Cortex of kidney (tissue), 1 donor: ENCODE results near the gene SLC39A12.
"Not testable (repeated sequence)": the region's sequence is repeated elsewhere in the genome, so short reads cannot be mapped to it uniquely, and the experiment has no call there.

ENCODE experiments used
- DNase-seq: peaks from one replicate; lab custom pipeline; 2025; lab: John Stamatoyannopoulos, UW

The SLC39A12 gene

GRCh38 chr10:17951868-17952371 is at the start of gene SLC39A12:
Gene SLC39A12 (plus strand): TSS chr10:17951918. CDS start chr10:17953277, 1,359 bp downstream.
- no peak for DNase-seq

- DNase-seq = no peak
Measured at GRCh38 chr10:17904564-17904963, 47.2 kb upstream of the SLC39A12 start.

- no peak for DNase-seq
Measured at GRCh38 chr10:17905491-17905890, 46.2 kb upstream of the SLC39A12 start.

GRCh38 chr10:17906002-17906401 is 45.7 kb upstream of the SLC39A12 start:
- no peak for DNase-seq

- DNase-seq = no peak
Measured at GRCh38 chr10:17907641-17908040, 44.1 kb upstream of the SLC39A12 start.

GRCh38 chr10:17910125-17910789 is 41.5 kb upstream of the SLC39A12 start:
- no peak for DNase-seq

GRCh38 chr10:17912754-17913153 is 39.0 kb upstream of the SLC39A12 start:
- DNase-seq = no peak

- no peak for DNase-seq
Measured at GRCh38 chr10:17913604-17914003, 38.1 kb upstream of the SLC39A12 start.

- DNase-seq = no peak
Measured at GRCh38 chr10:17914169-17915045, 37.3 kb upstream of the SLC39A12 start.

GRCh38 chr10:17915181-17915580 is 36.5 kb upstream of the SLC39A12 start:
- no peak for DNase-seq

GRCh38 chr10:17918187-17918903 is 33.4 kb upstream of the SLC39A12 start:
- DNase-seq = no peak

- DNase-seq = no peak
Measured at GRCh38 chr10:17921378-17921777, 30.3 kb upstream of the SLC39A12 start.

- DNase-seq = no peak
Measured at GRCh38 chr10:17923728-17924127, 28.0 kb upstream of the SLC39A12 start.

- DNase-seq = no peak
Measured at GRCh38 chr10:17943033-17943745, 8.5 kb upstream of the SLC39A12 start.

- DNase-seq = not testable (repeated sequence)
Measured at GRCh38 chr10:17950269-17950668, 1.4 kb upstream of the SLC39A12 start.

GRCh38 chr10:17950726-17951125 is 992 bp upstream of the SLC39A12 start:
- no peak for DNase-seq

GRCh38 chr10:17954372-17954771 is 2.7 kb downstream of the SLC39A12 start:
- not testable (repeated sequence) for DNase-seq

GRCh38 chr10:17954861-17955260 is 3.1 kb downstream of the SLC39A12 start:
- no peak for DNase-seq

GRCh38 chr10:17958049-17958448 is 6.3 kb downstream of the SLC39A12 start:
- no peak for DNase-seq

- DNase-seq = no peak
Measured at GRCh38 chr10:17959870-17960269, 8.2 kb downstream of the SLC39A12 start.

- DNase-seq = no peak
Measured at GRCh38 chr10:17961551-17962422, 10.1 kb downstream of the SLC39A12 start.
